Activated CD4-positive, alpha-beta T cell treated with anti-CD3 and anti-CD28 coated beads, Interleukin-2, Interleukin-4, amounts not matched to agents 100 ng/mL and 50 ng/mL, durations not matched to agents 16 hours and 8 hours (primary cell): ENCODE measurements around the gene POU4F2.
"Not testable (repeated sequence)": the region's sequence is repeated elsewhere in the genome, so short reads cannot be mapped to it uniquely, and the experiment has no call there.

Experiments
- DNase-seq: peaks from one replicate; pipeline ENCODE4 v3.0.0-alpha.2; 2020; ENCODE audit warnings: low spot score

The POU4F2 gene

DNA sequence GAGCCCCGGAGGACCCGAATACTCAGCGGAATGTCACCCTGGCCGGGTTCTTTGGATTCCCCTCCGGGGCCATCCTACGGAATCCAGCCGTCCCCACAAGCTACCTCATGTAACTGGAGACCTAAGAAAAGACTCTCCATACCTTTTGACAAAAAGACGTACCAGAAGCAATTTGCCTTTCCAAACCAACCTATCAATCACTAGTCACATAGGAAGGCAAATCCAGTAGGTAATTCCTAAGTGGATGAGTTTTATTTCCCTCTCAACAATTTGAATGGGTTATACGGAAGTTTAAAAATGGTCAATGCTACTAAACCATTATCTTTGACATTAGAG, 16.8 kb downstream of the POU4F2 start:
- DNase-seq: no peak

DNA sequence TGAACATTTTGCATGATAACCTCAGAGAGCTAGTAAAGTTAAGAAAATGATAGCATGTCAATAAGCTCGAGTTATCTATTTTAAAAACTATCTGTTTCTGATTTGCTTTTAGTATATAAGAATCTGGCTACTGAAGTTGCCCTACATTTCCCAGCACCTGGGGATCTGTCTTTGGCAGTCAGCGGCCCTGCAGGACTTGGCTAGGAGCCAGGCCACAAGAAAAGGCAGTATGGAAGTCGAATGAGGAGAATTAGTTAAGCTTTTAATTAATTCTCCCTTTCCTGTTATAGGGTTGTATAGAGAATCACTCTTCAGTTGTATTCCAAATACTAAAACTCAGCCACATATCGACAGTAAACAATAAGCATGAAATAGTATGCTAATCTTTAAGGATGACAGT, 22.7 kb downstream of the POU4F2 start:
- DNase-seq: no peak

DNA sequence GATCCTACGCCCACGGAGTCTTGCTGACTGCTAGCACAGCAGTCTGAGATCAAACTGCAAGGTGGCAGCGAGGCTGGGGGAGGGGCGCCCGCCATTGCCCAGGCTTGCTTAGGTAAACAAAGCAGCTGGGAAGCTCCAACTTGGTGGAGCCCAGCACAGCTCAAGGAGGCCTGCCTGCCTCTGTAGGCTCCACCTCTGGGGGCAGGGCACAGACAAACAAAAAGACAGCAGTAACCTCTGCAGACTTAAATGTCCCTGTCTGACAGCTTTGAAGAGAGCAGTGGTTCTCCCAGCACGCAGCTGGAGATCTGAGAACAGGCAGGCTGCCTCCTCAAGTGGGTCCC, 25.2 kb downstream of the POU4F2 start:
- not testable (repeated sequence) for DNase-seq

DNA sequence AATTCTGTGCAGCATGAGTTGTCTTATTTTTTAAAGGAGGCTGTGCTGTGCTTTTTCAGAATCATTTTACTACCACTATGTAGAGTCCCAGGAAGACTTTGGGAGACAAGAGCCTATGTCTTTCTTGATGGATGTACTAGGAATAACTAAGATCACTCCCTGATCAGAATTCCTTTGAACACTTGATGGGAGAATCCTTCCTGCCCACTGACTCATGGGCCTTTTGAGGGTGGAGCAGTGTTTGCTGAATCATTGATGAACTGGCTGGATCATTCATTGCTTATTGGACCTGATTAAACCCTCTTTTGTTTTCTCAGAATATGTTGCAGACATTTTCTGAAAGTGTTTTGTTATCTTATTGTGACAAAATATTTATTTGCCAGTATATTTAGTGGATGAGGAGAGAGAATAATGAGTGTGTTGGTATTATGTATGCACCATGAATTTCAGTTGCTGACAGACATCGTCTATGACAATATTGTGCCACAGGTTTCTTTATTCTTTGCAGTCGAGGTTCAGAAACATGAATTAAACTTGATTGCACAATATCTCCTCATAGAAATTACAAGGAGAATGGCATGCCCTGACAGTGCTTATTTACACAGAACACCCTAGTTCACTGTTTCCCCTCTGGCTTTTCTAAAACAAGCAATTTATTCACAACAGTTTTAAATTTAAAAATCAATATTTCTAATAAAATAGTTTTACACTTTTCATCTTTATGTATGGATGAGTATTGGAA, 36.3 kb downstream of the POU4F2 start:
- no peak for DNase-seq
